NCI-H2107 (cell line): Measurements from ENCODE around the gene FAM229A.

Experiments used
- DNase-seq: peaks from one replicate; lab custom pipeline; 2025; lab: John Stamatoyannopoulos, UW

FAM229A gene

DNA sequence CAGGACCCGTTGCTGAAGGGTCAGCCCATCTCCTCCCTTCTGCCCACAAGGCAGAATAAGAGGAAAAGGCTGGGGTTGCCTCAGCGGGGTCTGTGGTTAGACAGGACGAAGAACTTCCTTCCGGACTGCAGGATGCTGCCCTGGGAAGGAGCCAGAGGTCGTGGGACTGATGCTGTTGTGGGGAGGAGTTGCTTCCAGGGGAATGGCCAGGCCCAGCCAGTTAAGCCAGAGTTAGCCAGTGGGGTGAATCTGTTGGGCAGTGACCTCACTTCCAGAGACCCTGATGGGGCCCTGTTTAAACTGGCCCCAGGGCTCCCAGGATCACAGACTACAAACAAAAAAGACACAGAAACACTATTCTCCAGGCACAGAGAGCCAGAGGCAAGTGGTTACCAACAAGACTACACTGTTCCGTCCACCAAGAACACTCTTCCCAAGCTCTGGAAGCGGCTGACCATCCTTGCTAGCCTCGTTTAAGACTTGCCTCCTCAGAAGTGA, 13.0 kb downstream of the FAM229A start:
- no peak for DNase-seq

DNA sequence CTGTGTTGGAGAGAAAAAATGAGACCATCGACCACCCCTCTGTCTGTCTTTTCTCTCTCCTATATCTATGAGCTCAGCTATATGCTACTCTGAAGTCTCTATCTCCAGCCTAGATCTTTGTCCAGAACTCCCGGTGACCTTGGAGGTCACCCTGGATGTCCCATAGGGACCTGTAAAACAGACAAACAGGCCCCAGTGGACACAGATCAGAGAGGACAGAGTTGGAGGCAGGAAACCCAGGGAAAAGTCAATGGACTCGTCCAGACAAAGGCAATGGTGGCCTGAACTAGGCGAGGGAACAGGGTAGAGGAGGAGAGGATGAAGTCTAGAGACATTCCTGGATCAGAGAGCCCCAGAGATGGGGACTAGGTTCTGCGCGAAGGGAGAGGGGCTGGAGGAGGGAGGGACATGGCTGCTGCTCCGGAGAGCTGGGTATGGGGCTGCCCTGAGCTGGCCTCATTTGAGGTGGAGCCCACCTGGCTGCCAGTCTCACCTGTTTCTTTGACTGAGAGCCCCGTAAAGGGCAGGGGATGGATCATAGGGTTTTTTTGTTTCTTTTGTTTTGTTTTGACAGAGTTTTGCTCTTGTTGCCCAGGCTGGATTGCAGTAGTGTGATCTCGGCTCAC, 15.6 kb downstream of the FAM229A start:
- DNase-seq: no peak

DNA sequence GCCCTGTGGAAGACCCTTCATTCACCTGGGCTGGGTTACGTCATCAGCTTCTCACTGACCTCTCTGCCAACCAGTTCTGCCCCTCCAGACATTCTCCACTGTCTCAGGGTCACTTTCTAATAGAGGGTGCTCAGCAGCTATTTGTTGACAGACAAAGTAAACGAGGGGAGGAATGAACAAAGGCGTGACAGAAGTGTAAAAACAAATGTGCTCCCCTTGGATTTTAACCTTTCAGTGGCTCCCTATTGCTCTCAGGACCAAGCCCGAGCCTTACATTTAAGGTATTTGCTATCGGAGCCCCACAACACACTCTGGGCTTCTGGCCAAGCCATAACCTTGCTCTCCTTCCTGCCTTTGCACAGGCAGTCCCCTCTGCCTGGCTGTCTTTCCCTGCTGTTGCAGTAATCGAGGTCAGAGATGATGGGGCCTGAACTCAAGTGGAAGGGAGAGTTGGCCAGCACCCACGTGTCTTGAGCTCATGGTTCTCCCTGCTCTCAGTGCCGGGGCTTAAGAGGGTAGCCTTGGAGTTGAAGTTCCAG, 16.9 kb downstream of the FAM229A start:
- no peak for DNase-seq

DNA sequence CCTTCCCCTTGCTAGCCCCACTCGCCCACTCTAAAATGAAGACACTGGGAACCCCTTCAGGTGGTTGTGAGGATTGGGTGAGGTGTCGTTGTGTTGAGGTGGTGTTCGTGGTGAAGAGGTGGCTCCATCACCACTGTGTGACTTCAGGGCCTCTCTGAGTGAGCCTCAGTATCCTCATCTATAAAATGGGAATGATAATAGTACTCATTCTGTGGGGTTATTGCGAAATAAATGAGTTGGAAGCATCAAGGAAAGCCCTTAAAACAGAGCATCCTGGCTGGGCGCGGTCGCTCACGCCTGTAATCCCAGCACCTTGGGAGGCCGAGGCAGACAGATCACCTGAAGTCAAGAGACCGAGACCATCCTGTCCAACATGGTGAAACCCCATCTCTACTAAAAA, 19.6 kb downstream of the FAM229A start:
- DNase-seq: no peak

DNA sequence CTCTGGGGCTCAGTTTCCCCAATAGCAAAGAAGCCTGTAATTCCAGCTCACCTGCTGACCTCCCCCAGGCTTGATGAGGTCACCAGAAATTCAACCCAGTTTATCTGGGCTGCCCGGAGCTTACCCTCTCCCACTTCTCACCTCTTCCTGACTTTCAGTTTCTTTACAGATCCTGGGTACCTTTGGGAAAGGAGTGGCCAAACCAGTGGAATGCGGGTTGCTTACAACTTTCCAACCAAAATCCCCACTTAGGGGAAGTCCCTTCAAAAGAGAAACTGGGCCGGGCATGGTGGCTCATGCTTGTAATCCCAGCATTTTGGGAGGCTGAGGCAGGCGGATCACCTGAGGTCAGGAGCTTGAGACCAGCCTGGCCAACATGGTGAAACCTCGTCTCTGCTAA, 20.3 kb downstream of the FAM229A start:
- DNase-seq: no peak

DNA sequence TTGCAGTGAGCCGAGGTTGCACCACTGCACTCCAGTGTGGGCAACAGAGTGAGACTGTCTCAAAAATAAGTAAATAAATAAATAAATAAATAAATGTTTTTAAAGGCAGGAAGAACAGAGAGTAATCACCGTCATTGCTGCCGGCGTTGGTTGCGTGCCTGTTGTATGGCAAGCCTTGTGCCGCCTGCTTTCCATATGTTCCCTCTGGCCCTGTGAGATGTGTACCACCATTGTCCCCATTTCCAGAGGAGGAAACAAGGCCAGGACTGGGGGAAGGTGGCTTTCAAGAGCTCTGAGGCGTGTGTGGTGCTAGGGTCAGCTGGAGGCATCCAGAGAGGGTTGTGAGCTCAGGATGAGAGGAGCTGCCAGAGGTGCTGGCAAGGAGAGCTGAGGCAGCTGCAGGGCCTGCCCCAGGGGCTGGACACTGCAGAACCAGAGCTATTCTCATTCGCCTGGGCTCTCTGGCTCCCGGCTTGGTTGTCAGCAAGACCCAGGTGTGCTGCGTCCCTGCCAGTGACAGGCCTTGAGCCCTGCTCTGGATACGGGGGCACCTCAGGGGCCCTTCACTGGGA, 21.0 kb downstream of the FAM229A start:
- DNase-seq: no peak

DNA sequence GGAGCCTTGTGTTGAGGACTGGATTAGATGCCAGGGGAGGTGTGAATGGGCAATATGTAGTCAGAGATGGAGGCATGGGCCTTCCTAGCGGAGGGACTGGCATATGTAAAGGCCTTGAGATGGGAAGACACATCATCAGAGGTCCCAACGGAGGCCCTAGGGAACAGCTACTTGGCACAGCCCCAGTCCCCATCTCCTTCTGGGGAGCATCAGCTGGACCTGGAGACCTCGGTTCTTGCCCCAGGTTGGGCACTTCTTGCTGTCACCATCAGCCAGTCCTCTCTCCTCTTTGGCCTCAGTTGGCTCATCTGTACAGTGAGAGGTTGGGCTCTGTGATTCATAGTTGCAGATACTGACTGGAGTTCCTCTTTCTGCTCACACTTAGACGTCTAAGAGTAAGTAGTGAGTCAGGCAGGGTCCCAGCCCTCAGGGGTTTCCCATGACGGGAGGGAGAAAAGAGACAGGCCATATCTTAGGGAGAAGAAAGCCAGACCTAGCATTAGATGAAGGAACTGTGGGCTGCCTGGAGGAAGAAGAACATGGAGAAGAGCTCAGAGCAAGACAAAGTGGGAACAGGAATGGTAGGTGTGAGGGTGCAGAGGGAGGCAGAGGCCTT, 22.8 kb downstream of the FAM229A start:
- no peak for DNase-seq

DNA sequence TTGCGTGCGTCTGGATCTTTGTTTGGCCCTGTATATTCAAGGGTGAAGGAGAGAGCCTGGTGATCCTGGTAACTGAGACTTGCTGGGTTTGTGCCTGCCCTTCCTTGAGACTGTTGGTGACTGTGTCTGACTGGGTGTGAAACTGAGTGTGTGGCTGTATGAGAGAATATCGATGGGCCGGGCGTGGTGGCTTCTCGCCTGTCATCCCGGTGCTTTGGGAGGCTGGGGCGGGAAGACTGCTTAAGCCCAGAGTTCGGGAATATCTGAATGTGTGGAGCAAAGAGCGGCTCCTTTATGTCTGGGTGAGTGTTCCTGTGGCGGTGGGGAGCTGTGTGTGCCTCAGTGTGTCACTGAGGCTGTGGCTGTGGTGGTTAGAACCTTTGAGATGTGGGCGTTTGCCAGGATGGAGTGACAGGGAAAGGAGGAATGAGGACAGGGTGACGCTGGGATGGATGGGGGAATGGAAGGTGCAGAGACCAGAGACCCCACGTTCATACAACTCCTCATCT, 23.6 kb downstream of the FAM229A start:
- no peak for DNase-seq

DNA sequence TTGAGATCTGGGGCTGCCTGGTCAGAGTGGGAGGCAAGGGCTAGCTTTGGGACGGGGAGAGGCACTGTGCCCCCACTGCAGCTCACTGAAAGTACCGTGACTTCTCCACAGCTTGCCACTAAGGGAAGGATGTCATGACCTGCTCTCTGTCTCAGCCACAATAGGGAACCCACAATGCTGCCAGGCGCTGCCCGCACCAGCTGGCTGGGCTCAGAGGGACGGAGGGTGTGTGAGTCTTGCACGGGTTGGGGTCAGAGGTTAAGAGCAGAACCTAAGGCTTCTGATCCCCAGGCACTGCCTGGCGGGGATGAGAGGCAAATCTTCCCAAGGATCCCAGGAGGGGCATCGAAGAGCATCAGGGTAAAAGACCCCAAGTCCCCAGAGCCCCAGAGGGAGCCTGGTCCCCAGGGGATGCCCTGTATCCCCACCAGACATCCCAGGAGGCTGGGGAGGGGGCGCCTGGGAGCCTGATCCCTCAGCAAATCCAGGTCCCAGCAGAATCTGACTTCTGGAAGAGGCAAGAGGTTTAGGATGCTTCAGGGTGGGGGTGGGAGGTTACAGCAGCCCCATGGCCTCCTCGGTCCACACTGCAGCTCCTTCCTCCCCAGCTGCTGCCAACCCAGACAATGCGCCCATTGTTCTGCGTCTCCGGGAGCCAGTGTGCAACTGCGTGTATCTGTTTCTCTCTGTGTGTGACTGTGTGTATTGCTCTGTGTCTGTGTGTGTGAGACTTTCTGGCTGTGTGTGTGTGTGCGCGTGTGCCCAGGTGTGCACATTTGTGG, 24.2 kb downstream of the FAM229A start:
- peak; percentile 35 for DNase-seq

DNA sequence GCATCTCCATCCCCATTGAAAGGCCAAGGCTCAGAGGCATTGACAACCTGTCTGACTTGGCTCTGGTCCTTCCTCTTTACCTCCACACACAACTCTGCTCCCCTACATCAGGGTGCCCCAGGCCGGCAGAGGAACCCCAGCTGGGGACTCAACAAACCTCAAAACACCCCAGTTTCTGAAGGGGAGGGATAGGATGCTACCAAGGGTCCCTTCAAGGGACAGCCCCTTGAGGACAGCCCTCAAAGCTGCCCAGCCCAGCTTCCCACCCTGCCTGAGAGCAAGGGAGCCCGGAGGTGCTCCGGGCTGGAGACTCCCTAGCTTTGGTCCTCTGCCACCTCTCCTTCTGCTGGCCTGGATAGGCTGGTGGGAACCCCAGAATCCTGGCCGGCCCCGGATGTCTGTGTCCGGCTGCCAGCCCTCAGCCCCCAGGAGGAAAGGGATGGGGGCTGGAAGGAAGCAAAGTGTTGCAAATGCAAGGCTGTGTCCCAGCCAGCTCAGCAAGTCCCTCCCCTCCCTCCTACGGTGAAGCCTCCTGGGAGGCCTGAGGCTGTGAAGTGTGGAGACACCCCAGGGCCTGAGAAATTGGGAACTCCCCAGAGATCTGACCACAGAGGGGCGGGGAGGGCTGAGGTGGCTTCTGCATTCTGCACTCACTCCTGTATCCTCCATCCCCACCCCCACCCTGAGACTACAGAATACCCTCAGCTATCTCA, 25.2 kb downstream of the FAM229A start:
- peak; percentile 54 for DNase-seq

DNA sequence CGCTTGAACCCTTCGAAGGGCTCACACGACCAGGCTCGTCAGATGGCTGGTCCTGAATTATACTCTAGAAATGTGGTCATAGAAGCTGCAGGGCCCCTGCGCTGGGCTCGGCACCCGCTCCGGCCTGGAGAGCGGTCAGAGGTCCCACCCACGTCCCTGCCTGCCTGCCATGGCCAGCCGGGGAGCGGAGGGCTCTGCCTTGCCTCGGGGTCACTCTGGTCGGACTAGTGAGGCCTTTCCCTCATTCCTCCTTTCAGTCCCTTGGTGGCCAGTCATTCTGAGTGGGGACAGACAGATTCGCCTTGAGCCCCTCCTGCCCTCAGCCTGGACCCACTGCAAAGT, 25.7 kb downstream of the FAM229A start:
- no peak for DNase-seq

DNA sequence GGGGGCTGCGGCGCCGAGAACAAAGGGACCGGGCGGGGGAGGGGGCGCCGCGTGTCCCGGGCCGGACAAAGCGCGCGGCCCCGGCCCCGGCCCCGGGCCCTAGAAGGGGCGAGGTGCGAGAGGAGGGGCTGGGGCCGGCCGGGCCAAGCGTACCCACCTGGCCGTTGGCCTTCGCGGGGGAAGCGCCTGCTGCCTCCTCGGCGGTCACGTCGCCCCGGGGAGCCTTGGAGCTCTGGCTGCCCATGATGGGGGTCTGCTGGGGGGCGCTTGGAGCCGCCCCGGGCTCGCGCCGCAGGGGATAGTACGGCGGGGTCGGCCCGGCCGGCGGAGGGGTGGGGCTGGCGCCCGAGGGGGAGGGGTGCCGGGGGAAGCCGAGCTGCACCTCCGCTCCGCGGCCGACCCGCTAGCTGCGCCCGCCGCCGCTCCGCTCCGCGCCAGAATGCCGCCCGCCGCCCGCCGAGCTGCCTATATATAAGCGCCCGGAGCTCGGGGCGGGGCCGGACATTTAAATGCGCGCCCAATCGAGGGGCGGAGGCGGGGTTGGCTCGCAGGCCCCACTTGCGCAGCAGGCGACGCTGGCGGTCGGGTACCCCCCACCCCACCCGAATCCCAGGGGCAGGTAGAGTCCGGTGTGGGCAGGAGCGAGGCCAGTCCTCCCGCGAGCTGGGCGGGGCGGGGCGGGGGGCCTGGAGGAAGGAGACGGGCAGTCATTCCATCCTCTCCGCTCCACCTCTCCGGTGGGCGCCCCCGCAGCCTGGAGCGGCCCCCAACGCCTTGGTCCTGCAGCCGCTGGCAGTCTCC, 26.3 kb downstream of the FAM229A start, which contains the start of gene MARCKSL1:
TSS of gene MARCKSL1 (minus strand) at position 444 of the 801 bp plus-strand sequence. CDS start at position 244, 200 bp downstream.
- DNase-seq: peak; percentile 87

DNA sequence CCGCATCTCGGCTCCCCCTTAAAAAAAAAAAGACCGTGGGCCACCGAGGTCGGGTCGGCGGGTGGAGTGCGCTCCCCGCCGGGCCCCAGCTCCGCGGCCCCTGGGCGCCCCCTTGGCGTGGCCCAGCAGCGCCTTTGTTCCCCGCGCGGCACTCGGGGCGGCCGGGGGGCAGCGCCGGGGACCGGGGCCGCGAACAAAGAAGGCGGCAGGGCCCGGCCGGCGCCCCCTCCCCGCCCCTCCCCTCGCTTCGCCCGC, 26.8 kb downstream of the FAM229A start:
- DNase-seq: no peak

DNA sequence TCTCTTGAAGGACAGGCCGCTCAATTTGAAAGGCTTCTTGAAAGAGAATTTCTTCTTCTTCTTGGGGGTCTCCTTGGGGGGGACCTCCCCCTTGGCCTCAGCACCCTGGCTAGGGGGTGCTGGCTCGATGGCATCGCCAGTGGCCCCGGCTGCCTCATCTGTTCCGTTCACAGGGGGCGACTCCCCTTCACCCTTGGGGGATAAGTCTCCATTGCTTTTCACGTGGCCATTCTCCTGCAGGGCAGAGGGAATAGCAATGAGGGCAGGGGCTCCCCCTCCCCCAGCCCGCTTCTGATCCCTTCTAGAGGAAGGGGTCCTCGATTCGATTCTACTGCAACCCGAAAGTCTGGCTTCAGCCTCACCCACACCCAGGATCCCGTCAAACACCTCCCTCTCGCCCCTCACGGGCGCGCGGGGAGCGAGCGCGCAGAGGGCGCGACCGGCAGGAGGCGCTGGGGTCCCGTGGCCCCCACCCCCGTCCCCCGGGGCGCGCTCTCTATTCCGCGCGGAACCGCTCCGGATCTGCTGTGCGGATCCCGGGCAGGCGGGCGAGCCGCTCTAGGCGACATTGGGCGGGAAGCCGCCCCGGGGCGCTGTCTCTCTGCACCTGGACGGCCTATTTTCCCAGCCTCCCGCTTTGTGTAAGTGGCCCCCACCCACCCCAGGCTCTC, 27.3 kb downstream of the FAM229A start:
- DNase-seq: peak; percentile 50

DNA sequence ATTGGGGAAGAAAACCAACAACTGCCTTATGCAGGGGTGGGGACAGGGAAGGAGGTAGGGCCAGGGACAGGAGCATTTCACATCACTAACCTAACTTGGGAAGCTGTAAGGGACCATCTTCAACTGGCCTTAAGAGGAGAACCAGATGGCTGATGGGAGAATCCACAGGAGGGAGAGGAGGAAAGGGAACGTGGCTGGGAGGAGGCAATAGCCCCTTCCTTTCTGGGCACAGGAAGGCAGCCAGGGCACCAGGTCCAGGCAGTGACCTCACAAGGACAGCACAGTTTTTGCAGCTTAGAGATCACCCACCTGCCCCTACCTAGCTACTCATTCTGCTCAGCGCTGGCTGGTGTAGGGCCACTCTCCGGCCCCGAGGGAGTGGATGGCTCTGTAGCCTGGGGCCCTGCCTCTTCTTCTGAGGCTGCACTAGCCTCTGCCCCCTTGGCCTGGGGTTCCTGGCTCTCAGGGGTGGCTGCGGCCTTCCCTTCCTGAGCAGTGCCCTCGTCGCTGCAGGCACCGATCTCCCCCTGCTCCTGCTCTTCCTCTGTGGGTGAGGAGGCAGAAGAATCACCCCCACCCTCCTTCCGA, 27.9 kb downstream of the FAM229A start:
- no peak for DNase-seq

DNA sequence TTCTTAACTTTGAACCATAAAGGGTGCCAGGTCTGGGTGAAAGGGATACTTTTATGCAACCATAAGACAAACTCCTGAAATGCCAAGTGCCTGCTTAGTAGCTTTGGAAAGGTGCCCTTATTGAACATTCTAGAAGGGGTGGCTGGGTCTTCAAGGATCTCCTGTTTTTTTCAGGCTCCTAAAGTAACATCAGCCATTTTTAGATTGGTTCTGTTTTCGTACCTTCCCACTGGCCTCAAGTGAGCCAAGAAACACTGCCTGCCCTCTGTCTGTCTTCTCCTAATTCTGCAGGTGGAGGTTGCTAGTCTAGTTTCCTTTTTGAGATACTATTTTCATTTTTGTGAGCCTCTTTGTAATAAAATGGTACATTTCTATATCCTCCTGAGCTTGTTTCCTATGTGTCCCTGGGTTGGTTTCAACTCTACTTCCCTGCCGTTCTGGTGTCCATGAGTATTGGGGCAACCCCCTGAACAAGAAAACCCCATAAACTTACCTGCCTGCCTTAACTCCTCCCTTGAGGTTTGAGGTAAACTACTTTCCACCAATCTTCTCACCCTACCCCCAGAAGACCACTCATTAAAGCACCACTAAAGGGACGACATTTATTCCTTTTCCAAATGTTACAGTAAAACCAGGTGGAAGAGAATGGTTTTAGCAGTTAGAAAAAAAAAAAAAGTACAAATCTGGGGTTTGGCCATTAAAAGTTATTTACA, 28.9 kb downstream of the FAM229A start:
- DNase-seq: no peak

DNA sequence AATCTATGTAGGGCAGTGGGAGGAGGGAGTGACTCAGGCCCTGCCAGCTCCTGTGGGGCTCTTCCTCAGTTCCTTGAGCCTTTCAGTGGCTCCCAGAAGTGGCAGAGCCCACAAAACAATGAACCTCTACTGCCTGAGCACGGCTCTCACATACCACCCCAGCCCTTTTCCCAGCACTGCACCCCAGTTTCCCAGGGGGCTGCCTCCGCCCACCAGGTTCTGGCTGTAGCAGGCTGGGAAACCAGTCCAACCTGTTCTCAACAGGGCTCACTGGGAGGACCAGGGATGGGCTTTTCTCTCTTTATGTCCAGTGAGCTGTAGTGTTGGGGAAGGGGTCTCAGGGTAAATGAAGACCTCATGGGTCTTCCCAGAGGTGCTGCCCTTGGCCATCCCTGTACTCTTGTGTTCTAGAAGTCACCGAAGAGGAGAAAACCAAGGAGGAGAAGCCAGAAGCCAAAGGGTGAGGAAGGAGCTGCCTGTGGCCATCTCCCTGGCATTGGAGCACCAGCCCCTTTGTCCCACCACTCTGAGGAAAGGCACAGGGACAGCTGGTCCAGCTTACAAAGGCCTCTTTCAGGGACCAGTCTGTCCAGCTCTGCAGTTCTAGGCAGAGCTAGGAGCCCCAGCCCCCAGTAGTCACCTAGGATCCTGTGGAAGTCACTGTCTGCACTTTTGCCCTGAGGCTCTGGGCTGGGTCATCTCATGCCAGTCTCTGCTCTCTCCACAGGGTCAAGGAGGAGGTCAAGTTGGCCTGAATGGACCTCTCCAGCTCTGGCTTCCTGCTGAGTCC, 29.8 kb downstream of the FAM229A start:
- DNase-seq: no peak

DNA sequence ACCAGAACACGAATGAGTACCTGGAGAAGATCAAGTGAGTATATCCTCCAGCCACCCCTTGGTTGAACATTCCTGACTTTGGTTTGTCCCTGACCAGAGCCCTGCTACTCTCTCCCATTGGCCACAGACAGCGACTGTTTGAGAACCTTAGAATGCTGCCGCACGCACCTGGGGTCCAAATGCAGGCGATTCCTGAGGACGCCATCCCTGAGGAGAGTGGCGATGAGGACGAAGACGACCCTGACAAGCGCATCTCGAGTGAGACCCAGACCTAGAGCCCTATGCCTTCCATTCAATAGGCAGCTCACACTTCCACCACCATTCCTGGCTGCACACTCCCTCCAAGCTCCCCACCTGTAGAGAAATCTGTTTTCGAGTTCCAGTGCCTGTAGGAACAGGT, 30.7 kb downstream of the FAM229A start:
- no peak for DNase-seq
